GM19025 (cell line): Measurements from ENCODE around the gene MRGPRF.

Experiments used
- ATAC-seq: cut with Tn5 transposase; IDR thresholded peaks from one replicate; pipeline ENCODE4 v1.9.1; 2021; ENCODE audit warnings: mild to moderate bottlenecking, low read depth, moderate library complexity; ENCODE audit not compliant: unreplicated experiment

MRGPRF gene

GRCh38 chr11:69051381-69052342 is 38.6 kb upstream of the MRGPRF start:
- ATAC-seq = no peak

GRCh38 chr11:69050592-69051380 is 37.7 kb upstream of the MRGPRF start:
- no peak for ATAC-seq

DNA sequence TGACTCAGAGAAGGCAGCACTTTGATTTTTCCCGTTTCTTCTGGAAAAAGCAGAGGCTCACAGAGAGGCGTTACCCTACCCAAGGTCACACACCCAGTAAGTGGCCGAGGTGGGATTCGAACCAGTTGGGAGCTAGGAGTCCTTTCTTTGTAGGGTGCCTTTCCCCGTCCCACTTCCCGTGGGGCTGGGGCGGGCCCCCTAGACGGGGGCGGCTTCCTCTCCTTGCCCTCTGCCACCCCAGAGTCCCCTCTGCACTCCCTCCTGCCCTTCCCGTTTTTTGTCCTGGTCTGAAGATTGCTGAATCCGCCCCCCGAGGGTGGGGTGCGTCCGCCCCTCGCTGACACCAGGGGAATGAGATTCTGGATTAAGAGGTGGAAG is 36.4 kb upstream of the MRGPRF start:
- no peak for ATAC-seq

DNA sequence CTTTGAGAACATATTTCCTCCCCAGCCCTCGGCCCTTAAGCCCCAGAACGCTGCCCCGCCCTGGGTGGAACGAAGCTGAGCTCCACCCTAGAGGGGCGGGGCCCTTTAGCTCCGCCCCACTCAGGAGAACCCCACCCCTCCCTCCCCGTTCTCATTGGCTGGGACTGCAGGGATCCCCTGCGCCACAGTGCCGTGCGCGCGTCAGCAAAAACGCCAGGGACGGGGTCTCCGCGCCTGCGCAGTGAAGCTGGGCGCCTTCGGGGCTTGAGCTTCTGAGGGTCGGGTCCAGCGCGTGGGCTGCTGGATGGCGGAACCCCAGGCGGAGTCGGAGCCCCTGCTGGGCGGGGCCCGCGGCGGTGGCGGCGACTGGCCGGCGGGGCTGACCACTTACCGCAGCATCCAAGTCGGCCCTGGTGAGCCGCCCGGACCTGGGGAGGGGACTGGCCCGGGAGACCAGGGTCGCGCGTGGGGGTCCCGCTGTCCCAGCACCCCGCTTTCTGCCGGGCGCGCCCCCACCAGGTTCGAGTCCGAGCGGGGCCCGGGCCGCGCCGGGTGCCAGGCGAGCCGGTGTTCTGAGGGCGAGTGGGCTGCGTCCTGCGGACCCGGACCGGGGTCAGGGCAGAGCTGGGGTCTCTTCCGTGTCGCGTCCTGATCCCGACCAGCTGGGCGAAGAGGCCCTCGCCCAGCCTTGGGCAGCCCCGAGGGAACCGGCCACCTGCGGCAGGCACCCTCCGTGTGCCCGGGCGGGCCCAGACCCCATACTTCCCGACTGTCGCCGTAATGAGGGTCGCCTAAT is 35.8 kb upstream of the MRGPRF start, which contains the start of gene TPCN2:
TSS of gene TPCN2 (plus strand) at position 239 of the 796 bp plus-strand sequence. CDS start at position 305, 66 bp downstream.
- ATAC-seq = peak; percentile 83

- no peak for ATAC-seq
These were observed 35.1 kb upstream of the MRGPRF start for GRCh38 chr11:69048031-69048693.

GRCh38 chr11:69044111-69045013 is 31.3 kb upstream of the MRGPRF start:
- no peak for ATAC-seq

GRCh38 chr11:69041516-69041915 is 28.5 kb upstream of the MRGPRF start:
- no peak for ATAC-seq

- no peak for ATAC-seq
These were observed 27.7 kb upstream of the MRGPRF start for GRCh38 chr11:69040581-69041260.

DNA sequence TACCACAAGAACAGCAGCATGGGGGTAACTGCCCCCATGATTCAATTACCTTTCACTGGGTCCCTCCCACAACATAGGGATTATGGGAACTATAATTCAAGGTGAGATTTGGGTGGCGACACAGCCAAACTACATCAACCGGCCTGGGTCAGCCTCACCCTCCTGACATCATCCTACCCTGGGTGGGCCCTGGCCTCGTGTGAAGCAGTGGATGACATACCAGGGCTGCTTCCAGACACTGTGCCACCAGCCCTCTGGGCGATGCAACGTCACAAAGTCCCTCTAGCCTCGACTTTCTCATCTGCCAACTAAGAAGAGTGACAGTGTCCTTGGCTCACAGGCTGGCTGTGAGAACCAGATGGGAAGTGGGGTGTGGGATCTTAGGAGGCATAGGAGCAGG is 27.0 kb upstream of the MRGPRF start:
- ATAC-seq = no peak

- ATAC-seq = no peak
These were observed 26.5 kb upstream of the MRGPRF start for GRCh38 chr11:69039501-69039900.

GRCh38 chr11:69037544-69037943 is 24.5 kb upstream of the MRGPRF start:
- no peak for ATAC-seq

GRCh38 chr11:69037074-69037473 is 24.0 kb upstream of the MRGPRF start:
- ATAC-seq = no peak

DNA sequence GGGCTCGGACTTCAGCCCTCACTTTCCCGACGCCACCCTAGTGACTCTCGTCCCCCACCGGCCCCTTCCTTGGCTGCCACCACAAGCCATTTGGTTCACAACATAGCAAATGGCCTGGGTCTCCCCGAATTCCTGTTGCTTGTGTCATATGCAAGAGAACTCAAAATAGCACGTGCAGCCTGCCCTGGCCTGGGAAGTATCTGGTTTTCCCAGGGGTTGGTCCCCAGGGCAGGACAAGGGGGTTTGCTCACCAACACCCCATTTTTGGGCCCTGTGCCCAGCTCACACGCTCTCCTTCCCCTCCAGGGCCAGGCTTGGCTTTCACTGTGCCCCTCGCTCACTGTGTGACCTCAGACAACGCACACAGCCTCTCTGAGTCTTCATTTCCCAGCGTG is 22.9 kb upstream of the MRGPRF start:
- ATAC-seq = no peak

DNA sequence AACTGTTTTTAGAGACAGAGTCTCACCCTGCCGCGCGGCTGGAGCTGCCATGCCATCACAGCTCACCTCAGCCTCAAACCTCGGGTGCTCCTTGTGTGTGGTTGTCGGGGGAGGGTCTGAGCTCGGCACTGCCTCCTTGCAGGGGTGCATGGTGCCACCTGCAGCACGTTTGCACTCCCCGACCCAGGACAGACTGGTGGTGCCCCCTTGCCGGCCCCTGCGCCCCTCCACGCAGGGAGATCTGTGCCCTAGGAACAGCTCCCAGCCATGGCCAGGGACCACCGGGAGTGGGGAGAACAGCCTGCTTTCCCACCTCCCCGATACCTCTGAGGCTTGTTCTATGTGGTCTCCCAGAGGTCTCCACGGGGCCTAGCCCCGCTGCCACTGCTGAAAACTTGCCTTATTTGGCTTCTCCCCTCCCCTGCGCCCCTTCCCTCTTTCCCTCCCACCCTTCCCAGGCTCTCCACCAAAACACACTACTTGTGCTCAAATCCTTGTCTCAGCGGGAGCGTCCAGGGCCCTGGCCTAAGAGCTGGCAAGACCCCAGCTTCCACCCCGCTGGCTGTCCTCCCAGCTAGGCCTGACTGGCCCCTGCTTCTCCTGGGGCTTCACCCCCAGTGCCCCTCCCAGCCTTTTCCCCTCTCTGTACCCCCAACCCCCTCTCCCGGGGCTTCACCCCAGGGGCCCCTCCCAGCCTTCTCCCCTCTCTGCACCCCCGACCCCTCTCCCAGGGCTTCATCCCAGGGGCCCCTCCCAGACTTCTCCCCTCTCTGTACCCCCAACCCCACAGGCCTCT is 22.3 kb upstream of the MRGPRF start:
- ATAC-seq = no peak

DNA sequence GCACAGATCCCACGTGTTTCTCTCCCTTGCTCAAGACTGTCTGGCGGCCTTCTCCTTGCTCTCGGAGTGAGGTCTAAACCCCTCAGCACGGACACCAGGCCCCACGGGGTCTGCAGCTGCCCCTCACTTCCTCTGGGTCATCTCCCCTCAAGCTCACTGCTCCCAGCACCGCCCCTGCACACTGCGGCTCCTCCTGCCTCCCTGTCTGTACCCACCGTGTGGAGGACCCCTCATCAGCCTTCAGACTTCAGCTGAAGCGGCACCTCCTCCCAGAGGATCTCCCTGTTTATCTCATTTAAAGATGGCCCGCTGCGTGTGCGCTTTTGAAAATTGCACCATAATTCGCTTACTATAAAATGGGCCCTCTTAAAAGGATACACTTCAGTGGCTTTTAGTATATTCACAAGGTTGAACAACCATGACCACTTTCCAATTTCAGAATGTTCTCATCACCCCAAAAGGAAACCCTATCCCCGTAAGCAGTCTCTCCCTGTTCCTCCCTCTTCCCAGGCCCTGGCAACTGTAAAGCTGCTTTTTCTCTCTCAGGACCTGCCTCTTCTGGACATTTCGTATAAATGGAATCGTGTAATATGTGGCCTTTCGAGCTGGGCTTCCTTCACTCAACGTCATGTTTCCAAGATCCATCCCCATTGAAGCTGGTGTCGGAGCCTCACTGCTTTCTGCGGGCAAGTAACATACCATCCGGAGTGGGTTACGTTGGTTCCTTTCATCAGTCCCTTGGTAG is 21.2 kb upstream of the MRGPRF start:
- ATAC-seq = no peak

DNA sequence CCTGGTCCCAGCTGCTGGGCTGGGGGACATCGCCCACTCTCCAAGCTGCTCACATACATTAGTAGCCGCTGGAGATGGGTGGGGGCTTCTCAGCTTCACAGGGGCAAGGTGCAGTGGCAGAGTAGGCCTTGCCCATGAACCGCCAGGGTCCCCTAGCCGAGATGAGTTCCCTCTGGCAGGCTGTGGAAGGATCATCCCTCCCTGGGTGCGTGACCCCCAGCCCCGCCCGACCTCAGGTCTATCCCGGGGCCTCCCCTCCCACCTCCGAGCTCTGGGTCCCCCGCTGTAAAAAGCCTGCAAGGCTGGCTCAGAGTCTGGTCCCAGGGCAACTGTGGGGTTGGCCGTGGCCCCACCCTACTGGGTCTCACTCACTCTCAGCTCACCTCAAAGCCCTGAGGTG is 20.4 kb upstream of the MRGPRF start:
- ATAC-seq = no peak

GRCh38 chr11:69032833-69033232 is 19.8 kb upstream of the MRGPRF start:
- ATAC-seq = no peak
